GM13977 (cell line): ENCODE measurements around the gene OLIG2.

Experiments used
- DNase-seq: peaks from one replicate; pipeline ENCODE4 v3.0.0; 2012; ENCODE audit warnings: low spot score
- CTCF ChIP-seq: IDR thresholded peaks from 2 replicates; pipeline ENCODE4 v1.5.1; 2012; ENCODE audit warnings: mild to moderate bottlenecking, control low read depth; ENCODE audit not compliant: insufficient read depth; ENCODE audit errors: extremely low read depth, missing control alignments
- in situ Hi-C: fragments of 300-500 bp; cut with MboI; formaldehyde crosslinking; loops from one replicate; pipeline ENCODE4 v1.12.0; 2022; ENCODE audit warnings: low sequenced_read_pairs, low pct_unique_long_range_greater_than_20kb, mixed read lengths, inconsistent platforms; ENCODE audit not compliant: unreplicated experiment

The OLIG2 gene

GRCh38 chr21:33036430-33037162 is 10.9 kb downstream of the OLIG2 start:
- TF ChIP-seq CTCF: no peak
- DNase-seq: peak; percentile 35
- in situ Hi-C loops: no loop called here

- in situ Hi-C loops: no loop called here
Observed at GRCh38 chr21:33037501-33037900, 11.8 kb downstream of the OLIG2 start.

GRCh38 chr21:33039536-33039935 is 13.8 kb downstream of the OLIG2 start:
- in situ Hi-C loops: no loop called here
- no peak for DNase-seq
- TF ChIP-seq CTCF: no peak

More at GRCh38 chr21:33037501-33037900, 11.8 kb downstream of the OLIG2 start:
- TF ChIP-seq CTCF: no peak
- DNase-seq: no peak

GRCh38 chr21:33040215-33040614 is 14.5 kb downstream of the OLIG2 start:
- in situ Hi-C loops: no loop called here
- no peak for DNase-seq
- TF ChIP-seq CTCF: no peak

GRCh38 chr21:33041981-33042380 is 16.2 kb downstream of the OLIG2 start:
- DNase-seq: no peak
- in situ Hi-C loops: no loop called here
- TF ChIP-seq CTCF: no peak

GRCh38 chr21:33042812-33043211 is 17.1 kb downstream of the OLIG2 start:
- in situ Hi-C loops: no loop called here
- no peak for DNase-seq
- no peak for TF ChIP-seq CTCF
